ENCODE results near the gene TMEM86A.

The TMEM86A gene

DNA sequence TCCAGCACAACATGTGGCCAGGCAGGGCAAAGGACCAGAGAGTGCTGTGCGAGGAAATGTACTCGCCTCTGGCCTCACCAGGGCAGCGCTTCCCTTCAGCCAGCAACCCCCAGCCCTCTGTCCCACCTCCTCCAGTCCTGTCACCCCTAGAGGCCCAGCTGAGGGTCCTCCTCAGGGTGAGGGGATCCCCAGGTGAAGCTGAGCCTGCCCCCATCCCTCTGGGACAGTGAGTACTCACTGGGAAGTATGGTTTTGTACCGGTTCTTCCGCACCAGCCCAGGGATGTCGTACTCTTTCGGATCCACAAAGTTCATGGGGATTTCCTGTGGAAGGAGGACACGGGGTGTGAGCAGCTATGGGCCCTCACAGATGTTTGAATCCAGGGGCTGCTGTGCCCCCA, 39.1 kb downstream of the TMEM86A start:
- H3K27ac ChIP-seq (ENCODE audit: low read length) = no peak overlapping the region
- no CpG with 5 or more reads among the region's 8 CpGs for WGBS (ENCODE audit: insufficient coverage, insufficient read length)
- no peaks in the 10 kb centered on the region for H3K4me1 ChIP-seq (ENCODE audit: control insufficient read depth, insufficient read depth, low read length)

DNA sequence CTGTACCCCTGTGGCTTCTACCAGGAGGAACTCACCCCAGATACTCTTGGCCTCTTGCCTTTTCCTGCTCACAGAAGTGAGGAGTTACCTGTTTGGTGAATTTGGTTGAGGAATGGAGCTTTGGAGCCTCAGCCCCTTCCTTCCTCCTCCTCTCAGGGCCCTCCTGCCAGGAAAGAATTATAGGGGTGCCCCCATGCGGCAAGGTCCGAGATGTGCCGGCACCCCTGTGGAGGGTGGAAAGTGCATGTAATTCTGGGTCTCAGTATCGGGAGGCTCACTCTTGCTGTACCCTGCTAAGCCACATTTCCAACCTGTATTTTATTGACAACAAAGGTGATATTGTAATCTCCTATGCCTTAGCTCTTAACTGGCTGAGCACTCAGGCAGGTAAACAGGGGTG, 41.1 kb downstream of the TMEM86A start:
- Histone ChIP-seq H3K4me1 (ENCODE audit: control insufficient read depth, insufficient read depth, low read length) (no peaks in the 10 kb centered on the region), H3K27me3 (ENCODE audit: control insufficient read depth, insufficient read depth, low read length) (no peaks in the 10 kb centered on the region), H3K9me3 (ENCODE audit: control insufficient read depth, insufficient read depth, low read length) (no peaks in the 10 kb centered on the region), H3K4me3 (ENCODE audit: low read length) (no peak overlapping the region), H3K27ac (ENCODE audit: low read length) (no peak overlapping the region), H3K36me3 (ENCODE audit: control insufficient read depth, insufficient read depth, low read length) (no peaks in the 10 kb centered on the region)
- WGBS (ENCODE audit: insufficient coverage, insufficient read length) = no CpG with 5 or more reads among the region's 4 CpGs
- DNase-seq (ENCODE audit: low read depth, low spot score) = no peak

More for the DNA sequence above, 39.1 kb downstream of the TMEM86A start:
- Histone ChIP-seq H3K9me3 (ENCODE audit: control insufficient read depth, insufficient read depth, low read length) (no peaks in the 10 kb centered on the region), H3K27me3 (ENCODE audit: control insufficient read depth, insufficient read depth, low read length) (no peaks in the 10 kb centered on the region), H3K4me3 (ENCODE audit: low read length) (no peak overlapping the region), H3K36me3 (ENCODE audit: control insufficient read depth, insufficient read depth, low read length) (no peaks in the 10 kb centered on the region)
- DNase-seq (ENCODE audit: low read depth, low spot score) = no peak

DNA sequence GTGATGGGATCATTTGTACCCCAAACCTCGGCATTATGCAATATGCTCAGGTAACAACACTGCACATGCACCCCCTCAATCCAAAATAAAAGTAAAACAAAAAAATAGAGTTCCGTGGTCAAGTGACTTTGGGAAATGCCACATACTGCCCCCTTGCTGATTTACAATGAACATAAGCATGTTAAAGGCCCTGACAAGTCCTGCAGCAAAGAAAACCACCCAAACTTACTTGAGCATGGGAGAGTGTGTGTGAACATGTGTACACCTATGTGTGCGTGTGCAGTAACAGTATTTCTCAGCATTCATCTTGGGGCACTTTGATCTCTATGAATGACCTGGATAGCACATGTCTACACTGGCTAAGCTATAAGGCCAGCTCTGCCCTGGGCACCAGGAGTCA, 43.2 kb downstream of the TMEM86A start:
- Histone ChIP-seq H3K36me3 (ENCODE audit: control insufficient read depth, insufficient read depth, low read length) (no peaks in the 10 kb centered on the region), H3K4me1 (ENCODE audit: control insufficient read depth, insufficient read depth, low read length) (no peaks in the 10 kb centered on the region), H3K9me3 (ENCODE audit: control insufficient read depth, insufficient read depth, low read length) (no peaks in the 10 kb centered on the region), H3K27ac (ENCODE audit: low read length) (no peak overlapping the region), H3K4me3 (ENCODE audit: low read length) (no peak overlapping the region), H3K27me3 (ENCODE audit: control insufficient read depth, insufficient read depth, low read length) (no peaks in the 10 kb centered on the region)
- WGBS (ENCODE audit: insufficient coverage, insufficient read length) = no CpG with 5 or more reads among the region's 3 CpGs
- no peak for DNase-seq (ENCODE audit: low read depth, low spot score)

DNA sequence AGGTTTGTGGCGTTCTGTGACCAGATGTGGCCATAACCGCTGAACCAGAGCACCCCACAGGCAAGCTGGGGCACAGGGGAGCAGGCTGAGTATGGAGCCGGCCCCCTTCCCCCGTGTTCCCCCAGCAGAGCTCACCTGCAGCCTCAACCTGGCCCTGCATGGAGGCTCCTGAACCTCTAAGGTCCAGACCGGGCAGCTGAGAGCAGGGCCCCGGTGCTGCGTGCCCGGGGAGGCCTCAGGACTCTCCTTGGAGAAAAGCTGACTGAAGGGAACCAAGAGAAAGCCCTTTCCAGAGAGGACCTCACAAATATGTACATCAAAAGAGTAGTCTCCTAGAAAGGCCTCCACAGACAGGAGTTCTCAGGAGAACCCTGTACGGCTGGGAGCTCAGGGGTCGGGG, 44.8 kb downstream of the TMEM86A start:
- DNase-seq (ENCODE audit: low read depth, low spot score) = no peak
- WGBS (ENCODE audit: insufficient coverage, insufficient read length) = no CpG with 5 or more reads among the region's 10 CpGs
- H3K4me1 ChIP-seq (ENCODE audit: control insufficient read depth, insufficient read depth, low read length) = no peaks in the 10 kb centered on the region
- no peaks in the 10 kb centered on the region for H3K9me3 ChIP-seq (ENCODE audit: control insufficient read depth, insufficient read depth, low read length)
- H3K4me3 ChIP-seq (ENCODE audit: low read length) = no peak overlapping the region
- no peaks in the 10 kb centered on the region for H3K36me3 ChIP-seq (ENCODE audit: control insufficient read depth, insufficient read depth, low read length)
- no peaks in the 10 kb centered on the region for H3K27me3 ChIP-seq (ENCODE audit: control insufficient read depth, insufficient read depth, low read length)
- H3K27ac ChIP-seq (ENCODE audit: low read length) = no peak overlapping the region

DNA sequence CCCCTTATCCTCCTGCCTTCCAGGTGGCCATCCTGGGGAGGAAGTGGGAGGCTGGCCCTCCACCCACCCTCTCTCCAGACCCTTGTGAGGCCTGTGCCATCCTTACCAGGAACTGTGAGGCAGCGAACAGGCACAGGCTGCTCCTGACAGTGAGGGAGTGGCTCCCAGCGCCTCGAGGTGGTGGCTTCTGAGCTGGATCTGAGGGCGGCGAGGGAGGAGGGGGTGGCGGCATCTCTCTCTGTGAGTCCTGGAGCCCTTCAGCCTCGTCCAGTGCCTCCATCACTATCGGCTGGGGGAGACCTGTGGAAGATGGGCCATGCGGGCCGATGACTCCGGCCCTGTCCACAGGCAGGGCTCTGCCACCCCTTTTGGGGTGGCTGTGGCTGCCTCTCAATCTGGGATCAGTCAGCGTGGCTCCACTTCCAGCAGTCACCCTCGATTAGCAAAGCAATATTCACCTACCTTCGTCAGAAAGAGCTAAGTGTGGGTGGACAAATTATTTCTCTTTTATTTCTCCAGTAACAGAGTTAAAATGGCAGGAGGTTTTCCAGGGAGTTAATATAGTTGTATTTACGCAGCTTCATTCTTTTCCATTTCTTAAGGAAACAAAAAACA, 45.4 kb downstream of the TMEM86A start:
- no peaks in the 10 kb centered on the region for H3K36me3 ChIP-seq (ENCODE audit: control insufficient read depth, insufficient read depth, low read length)
- H3K27me3 ChIP-seq (ENCODE audit: control insufficient read depth, insufficient read depth, low read length) = no peaks in the 10 kb centered on the region
- DNase-seq (ENCODE audit: low read depth, low spot score) = no peak
- no peak overlapping the region for H3K27ac ChIP-seq (ENCODE audit: low read length)
- no CpG with 5 or more reads among the region's 15 CpGs for WGBS (ENCODE audit: insufficient coverage, insufficient read length)
- no peaks in the 10 kb centered on the region for H3K4me1 ChIP-seq (ENCODE audit: control insufficient read depth, insufficient read depth, low read length)
- H3K9me3 ChIP-seq (ENCODE audit: control insufficient read depth, insufficient read depth, low read length) = no peaks in the 10 kb centered on the region
- H3K4me3 ChIP-seq (ENCODE audit: low read length) = no peak overlapping the region; the same call in 1 of the 2 replicates

DNA sequence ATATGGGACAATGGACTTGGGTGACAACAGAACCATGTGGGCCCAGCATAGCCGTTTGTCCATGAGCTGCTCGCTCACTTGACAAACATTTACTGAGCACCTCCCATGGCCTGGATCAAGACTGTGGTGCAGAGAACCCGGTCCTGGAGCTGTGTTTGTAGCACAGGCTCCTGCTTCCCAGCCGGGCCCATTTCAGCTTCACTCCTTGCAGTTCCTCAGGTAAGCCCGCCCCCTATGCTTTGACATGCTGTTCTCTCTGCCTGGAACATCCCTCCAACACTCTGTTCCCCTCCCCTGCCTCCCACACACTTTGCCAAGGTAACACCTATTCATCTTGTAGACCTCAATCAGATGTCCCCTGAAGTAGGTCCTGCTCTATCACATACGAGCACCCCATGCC, 46.7 kb downstream of the TMEM86A start:
- no peaks in the 10 kb centered on the region for H3K27me3 ChIP-seq (ENCODE audit: control insufficient read depth, insufficient read depth, low read length)
- H3K4me1 ChIP-seq (ENCODE audit: control insufficient read depth, insufficient read depth, low read length) = peaks cover 2% of the 10 kb centered on the region; the same call in 1 of the 2 replicates
- H3K4me3 ChIP-seq (ENCODE audit: low read length) = no peak overlapping the region
- no peak overlapping the region for H3K27ac ChIP-seq (ENCODE audit: low read length)
- no CpG with 5 or more reads among the region's 6 CpGs for WGBS (ENCODE audit: insufficient coverage, insufficient read length)
- no peaks in the 10 kb centered on the region for H3K9me3 ChIP-seq (ENCODE audit: control insufficient read depth, insufficient read depth, low read length)
- no peaks in the 10 kb centered on the region for H3K36me3 ChIP-seq (ENCODE audit: control insufficient read depth, insufficient read depth, low read length)
- DNase-seq (ENCODE audit: low read depth, low spot score) = no peak

DNA sequence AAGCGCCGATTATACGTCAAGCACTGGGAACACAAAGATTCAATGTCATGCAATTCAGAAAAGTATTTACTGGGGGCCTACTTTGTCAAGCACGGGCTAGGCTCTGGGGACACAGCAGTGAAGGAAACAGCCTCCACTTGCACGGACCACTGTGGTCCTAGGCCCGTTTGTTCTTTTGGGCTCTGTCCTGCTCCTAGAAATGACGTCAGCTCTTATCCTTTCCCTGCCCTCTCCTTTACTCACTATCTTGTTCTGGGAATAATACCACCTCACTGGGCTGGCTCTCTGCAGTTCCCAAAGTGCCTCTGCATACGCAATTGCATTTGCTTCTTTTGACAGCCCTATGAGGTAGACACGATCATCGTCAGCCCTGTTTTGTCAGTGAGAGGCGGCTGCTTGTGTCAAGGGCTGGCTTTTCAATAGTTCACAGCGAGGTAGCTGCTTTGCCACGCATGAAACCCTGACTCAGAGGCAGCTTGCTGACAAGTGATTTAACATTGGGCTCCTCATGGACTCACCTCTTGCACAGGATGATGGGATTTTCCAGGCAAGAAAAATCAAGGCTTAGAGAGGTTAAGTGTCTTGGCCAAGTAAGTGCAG, 50.3 kb downstream of the TMEM86A start:
- no CpG with 5 or more reads among the region's 13 CpGs for WGBS (ENCODE audit: insufficient coverage, insufficient read length)
- Histone ChIP-seq H3K9me3 (ENCODE audit: control insufficient read depth, insufficient read depth, low read length) (no peaks in the 10 kb centered on the region), H3K4me3 (ENCODE audit: low read length) (no peak overlapping the region), H3K36me3 (ENCODE audit: control insufficient read depth, insufficient read depth, low read length) (no peaks in the 10 kb centered on the region), H3K4me1 (ENCODE audit: control insufficient read depth, insufficient read depth, low read length) (peaks cover 2% of the 10 kb centered on the region; the same call in 1 of the 2 replicates), H3K27ac (ENCODE audit: low read length) (no peak overlapping the region), H3K27me3 (ENCODE audit: control insufficient read depth, insufficient read depth, low read length) (no peaks in the 10 kb centered on the region)
- no peak for DNase-seq (ENCODE audit: low read depth, low spot score)

DNA sequence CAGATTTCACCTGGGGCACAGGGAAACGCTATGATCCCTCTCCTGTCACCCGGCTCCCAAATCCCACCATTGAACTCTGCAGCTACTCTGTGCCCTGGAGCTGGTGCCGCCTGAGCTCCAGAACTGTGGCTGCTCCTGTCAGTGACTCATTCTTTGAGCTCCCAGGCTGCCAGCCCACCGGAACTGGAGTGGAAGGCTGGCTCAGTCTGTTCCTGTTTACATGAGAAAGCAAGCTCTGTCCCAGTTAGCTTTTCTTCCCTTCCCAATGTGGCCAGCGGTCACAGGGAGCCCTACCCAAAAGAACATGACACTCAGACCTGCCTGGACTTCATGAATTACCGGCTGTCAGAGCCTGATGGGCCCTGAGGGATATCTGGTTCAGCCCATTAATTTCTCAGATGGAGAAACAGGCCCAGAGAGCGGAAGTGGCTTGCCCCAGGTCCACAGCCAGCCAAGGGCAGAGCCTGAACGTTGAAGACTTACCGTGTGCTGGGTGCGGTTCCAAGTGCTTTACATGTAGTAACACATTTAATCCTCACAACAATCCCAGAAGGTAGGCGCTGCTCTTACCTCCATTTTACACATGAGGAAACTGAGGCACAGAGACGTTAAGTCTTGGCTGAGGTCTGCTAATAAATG, 51.2 kb downstream of the TMEM86A start:
- Histone ChIP-seq H3K4me3 (ENCODE audit: low read length) (no peak overlapping the region), H3K27ac (ENCODE audit: low read length) (no peak overlapping the region)
- no CpG with 5 or more reads among the region's 12 CpGs for WGBS (ENCODE audit: insufficient coverage, insufficient read length)

DNA sequence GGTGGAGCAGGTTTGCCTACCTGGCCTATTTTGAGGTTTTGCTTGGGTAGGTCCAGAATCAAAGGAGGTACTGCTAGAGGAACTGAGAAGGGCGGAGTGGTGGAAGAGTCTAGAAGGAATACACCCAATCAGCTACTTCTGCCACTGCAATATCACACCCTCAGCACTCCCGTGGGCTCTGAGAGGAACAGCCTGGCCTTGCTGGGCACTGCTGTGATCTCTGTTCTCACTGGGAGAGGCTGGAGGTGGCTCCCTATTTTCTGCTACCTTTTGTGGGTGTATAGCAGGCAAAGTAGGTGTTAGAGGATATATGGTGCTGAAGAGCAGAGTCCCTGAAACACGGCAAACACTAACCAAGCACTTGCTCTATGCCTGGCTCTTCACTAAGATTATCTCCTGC, 52.4 kb downstream of the TMEM86A start:
- no peak for DNase-seq (ENCODE audit: low read depth, low spot score)
- H3K27me3 ChIP-seq (ENCODE audit: control insufficient read depth, insufficient read depth, low read length) = no peaks in the 10 kb centered on the region
- H3K9me3 ChIP-seq (ENCODE audit: control insufficient read depth, insufficient read depth, low read length) = no peaks in the 10 kb centered on the region
- H3K36me3 ChIP-seq (ENCODE audit: control insufficient read depth, insufficient read depth, low read length) = no peaks in the 10 kb centered on the region
- no peak overlapping the region for H3K4me3 ChIP-seq (ENCODE audit: low read length)
- H3K4me1 ChIP-seq (ENCODE audit: control insufficient read depth, insufficient read depth, low read length) = peaks cover 2% of the 10 kb centered on the region; the same call in 1 of the 2 replicates
- no CpG with 5 or more reads among the region's 3 CpGs for WGBS (ENCODE audit: insufficient coverage, insufficient read length)
- H3K27ac ChIP-seq (ENCODE audit: low read length) = no peak overlapping the region

More for the DNA sequence above, 51.2 kb downstream of the TMEM86A start:
- no peaks in the 10 kb centered on the region for H3K27me3 ChIP-seq (ENCODE audit: control insufficient read depth, insufficient read depth, low read length)
- H3K4me1 ChIP-seq (ENCODE audit: control insufficient read depth, insufficient read depth, low read length) = peaks cover 2% of the 10 kb centered on the region; the same call in 1 of the 2 replicates
- no peaks in the 10 kb centered on the region for H3K36me3 ChIP-seq (ENCODE audit: control insufficient read depth, insufficient read depth, low read length)
- no peak for DNase-seq (ENCODE audit: low read depth, low spot score)
- no peaks in the 10 kb centered on the region for H3K9me3 ChIP-seq (ENCODE audit: control insufficient read depth, insufficient read depth, low read length)

DNA sequence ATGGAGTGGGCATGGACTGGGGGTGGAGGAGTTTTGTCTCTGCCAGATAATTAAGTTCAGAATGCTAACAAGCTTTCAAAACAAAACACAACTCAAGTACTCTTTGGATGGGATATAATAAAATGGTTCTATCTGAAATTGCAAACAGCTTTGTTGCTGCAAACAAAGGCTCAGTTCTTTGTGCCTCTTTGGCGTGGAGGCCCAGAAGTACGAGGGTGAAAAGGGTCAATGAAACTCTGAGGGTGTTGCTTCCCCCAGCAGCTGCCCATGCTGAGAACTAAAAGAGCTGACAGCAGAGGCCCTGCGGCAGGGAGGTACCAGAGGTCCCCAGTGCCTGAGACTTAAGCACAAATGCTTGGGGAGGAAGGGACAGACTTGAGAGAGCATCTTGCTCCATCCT, 53.9 kb downstream of the TMEM86A start:
- no peaks in the 10 kb centered on the region for H3K36me3 ChIP-seq (ENCODE audit: control insufficient read depth, insufficient read depth, low read length)
- H3K9me3 ChIP-seq (ENCODE audit: control insufficient read depth, insufficient read depth, low read length) = no peaks in the 10 kb centered on the region
- H3K4me3 ChIP-seq (ENCODE audit: low read length) = no peak overlapping the region
- H3K27me3 ChIP-seq (ENCODE audit: control insufficient read depth, insufficient read depth, low read length) = no peaks in the 10 kb centered on the region
- DNase-seq (ENCODE audit: low read depth, low spot score) = no peak
- no CpG with 5 or more reads among the region's 3 CpGs for WGBS (ENCODE audit: insufficient coverage, insufficient read length)
- peaks cover 2% of the 10 kb centered on the region; the same call in 1 of the 2 replicates for H3K4me1 ChIP-seq (ENCODE audit: control insufficient read depth, insufficient read depth, low read length)
- no peak overlapping the region for H3K27ac ChIP-seq (ENCODE audit: low read length)

All from iPS DF 6.9 (cell line).